Peyer's patch (tissue), 4 donors: ENCODE results near the gene ARHGEF19. TPM values are rescaled to one million over a fixed set of nuclear protein-coding genes. Genes with fewer than 3 reads are reported as not detected.

Experiments used
- DNase-seq, 3 donors: peaks; one replicate each; pipeline ENCODE4 v3.0.0-alpha.2; 2017 to 2019
- H3K27ac ChIP-seq, 4 donors: fragments of 200-600 bp; sonication (generic); one replicate each; pipeline ENCODE4 v1.5.1; 2016 to 2019
- H3K27me3 ChIP-seq, 2 donors: fragments of 200-600 bp; sonication (generic); one replicate each; pipeline ENCODE4 v1.5.1; 2019
- H3K36me3 ChIP-seq, 3 donors: fragments of 200-600 bp; sonication (generic); one replicate each; pipeline ENCODE4 v1.5.1; 2016 to 2019
- H3K4me1 ChIP-seq, 4 donors: fragments of 200-600 bp; sonication (generic); one replicate each; pipeline ENCODE4 v1.5.1; 2016 to 2019
- H3K4me3 ChIP-seq, 4 donors: fragments of 200-600 bp; sonication (generic); 1 replicate in 3 of 4; 2 replicates in 1 of 4; pipeline ENCODE4 v1.5.1; 2016 to 2019; ENCODE audit warnings: mild to moderate bottlenecking in 1 of 4
- H3K9me3 ChIP-seq, 4 donors: fragments of 200-600 bp; sonication (generic); one replicate each; pipeline ENCODE4 v1.5.1; 2016 to 2019; ENCODE audit warnings: mild to moderate bottlenecking in 1 of 4
- CTCF ChIP-seq, 6 experiments: fragments of 450-650 bp in 4 of 6; fragments of 200-600 bp in 2 of 6; sonication (generic) in 1 of 6; IDR thresholded peaks; one replicate each; pipeline ENCODE4 v1.5.1; 2017 to 2019; ENCODE audit warnings: antibody characterized with exemption in 6 of 6, mild to moderate bottlenecking in 3 of 6, moderate library complexity in 1 of 6
- POLR2A ChIP-seq, 2 donors: fragments of 450-650 bp; IDR thresholded peaks; one replicate each; pipeline ENCODE4 v1.5.1; 2017; ENCODE audit warnings: antibody characterized with exemption in 2 of 2, mild to moderate bottlenecking in 2 of 2, moderate library complexity in 2 of 2
- total RNA-seq, 4 donors: library from RNA; depleted of rRNA; stranded (reverse); fragments of >200 nt; gene quantifications; one replicate each; pipeline ENCODE4 v1.1.0, GENCODE V29; 2016

ARHGEF19 gene
- total RNA-seq, 4 donors from 2014 or later, result 6.0 to 16.5 (median 7.3) TPM

- peak overlapping the region in 1 of 4 donors; percentile 70 for H3K27ac ChIP-seq
- no peaks in the 10 kb centered on the region for H3K9me3 ChIP-seq
- no peaks in the 10 kb centered on the region for H3K27me3 ChIP-seq
- H3K36me3 ChIP-seq, result no peaks in the 10 kb centered on the region
- TF ChIP-seq POLR2A (IDR thresholded peaks at IDR 0.05) (no peak), CTCF (IDR thresholded peaks at IDR 0.05) (no peak)
- H3K4me1 ChIP-seq, result peaks cover 0 to 14% (median 4%) of the 10 kb centered on the region in 4 donors
- no peak overlapping the region for H3K4me3 ChIP-seq
- no peak for DNase-seq
These were observed 22.4 kb downstream of the ARHGEF19 start for GRCh38 chr1:16189921-16190621.

- H3K9me3 ChIP-seq, result no peaks in the 10 kb centered on the region
- TF ChIP-seq POLR2A (IDR thresholded peaks at IDR 0.05) (peak; percentile 46 to 74), CTCF (IDR thresholded peaks at IDR 0.05) (no peak)
- H3K4me3 ChIP-seq, result peak overlapping the region in 2 of 4 donors; percentile 30 to 38
- H3K27ac ChIP-seq, result peak overlapping the region in 3 of 4 donors; percentile 70 to 90 (median 88)
- DNase-seq, result peak in 2 of 3 donors; percentile 84 to 86
- peaks cover 0 to 14% (median 4%) of the 10 kb centered on the region in 4 donors for H3K4me1 ChIP-seq
- H3K36me3 ChIP-seq, result no peaks in the 10 kb centered on the region
- no peaks in the 10 kb centered on the region for H3K27me3 ChIP-seq
These were observed 23.4 kb downstream of the ARHGEF19 start for GRCh38 chr1:16189003-16189402.

GRCh38 chr1:16187748-16188401, 24.6 kb downstream of the ARHGEF19 start:
- TF ChIP-seq POLR2A (IDR thresholded peaks at IDR 0.05), result no peak
- peak; percentile 73 to 99 (median 96) for TF ChIP-seq CTCF (IDR thresholded peaks at IDR 0.05)
- DNase-seq, result peak; percentile 69 to 88 (median 84)
- Histone ChIP-seq H3K9me3 (no peaks in the 10 kb centered on the region), H3K4me3 (no peak overlapping the region), H3K27me3 (no peaks in the 10 kb centered on the region), H3K36me3 (no peaks in the 10 kb centered on the region), H3K4me1 (peaks cover 0 to 14% (median 4%) of the 10 kb centered on the region in 4 donors), H3K27ac (peak overlapping the region; percentile 25 to 90 (median 79))

- Histone ChIP-seq H3K4me3 (no peak overlapping the region), H3K27ac (peak overlapping the region in 1 of 4 donors; percentile 66), H3K27me3 (no peaks in the 10 kb centered on the region), H3K4me1 (peaks cover 0 to 24% (median 4%) of the 10 kb centered on the region in 4 donors), H3K36me3 (no peaks in the 10 kb centered on the region), H3K9me3 (no peaks in the 10 kb centered on the region)
- TF ChIP-seq POLR2A (IDR thresholded peaks at IDR 0.05) (no peak), CTCF (IDR thresholded peaks at IDR 0.05) (no peak)
- DNase-seq, result peak in 1 of 3 donors; percentile 71
These were observed 25.7 kb downstream of the ARHGEF19 start for GRCh38 chr1:16186655-16187235.

- H3K4me3 ChIP-seq, result no peak overlapping the region
- no peak overlapping the region for H3K27ac ChIP-seq
- no peak for TF ChIP-seq POLR2A (IDR thresholded peaks at IDR 0.05)
- TF ChIP-seq CTCF (IDR thresholded peaks at IDR 0.05), result no peak
- H3K9me3 ChIP-seq, result no peaks in the 10 kb centered on the region
- DNase-seq, result no peak
- peaks cover 0 to 35% (median 4%) of the 10 kb centered on the region in 4 donors for H3K4me1 ChIP-seq
- H3K27me3 ChIP-seq, result no peaks in the 10 kb centered on the region
- H3K36me3 ChIP-seq, result no peaks in the 10 kb centered on the region
These were observed 27.7 kb downstream of the ARHGEF19 start for GRCh38 chr1:16184557-16185303.
